Brain pericyte (primary cell): Measurements from ENCODE around the gene DHRS2.

ENCODE experiments used
- DNase-seq: peaks from one replicate; pipeline ENCODE4 v3.0.0-alpha.2; 2012; ENCODE audit warnings: low read depth, low spot score

DHRS2 gene

DNA sequence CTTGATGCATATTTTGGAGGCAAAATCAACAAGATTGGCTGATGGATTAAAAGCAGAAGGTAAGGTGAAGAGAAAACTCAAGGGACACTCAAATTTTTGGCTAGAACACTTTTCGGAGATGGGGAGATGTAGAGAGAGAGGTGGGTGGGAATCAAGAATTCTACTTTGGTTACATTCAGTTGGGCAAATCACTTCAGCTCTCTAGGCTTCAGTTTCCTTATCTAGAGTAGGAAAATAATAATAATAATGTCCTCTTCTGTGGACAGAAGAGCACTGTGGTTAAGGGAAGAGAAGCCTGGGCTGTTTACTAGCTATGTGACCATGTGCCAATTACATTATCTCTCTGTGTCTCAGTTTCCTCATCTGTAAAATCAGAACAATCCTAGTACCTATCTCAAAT lies 23.4 kb upstream of the DHRS2 start:
- no peak for DNase-seq

DNA sequence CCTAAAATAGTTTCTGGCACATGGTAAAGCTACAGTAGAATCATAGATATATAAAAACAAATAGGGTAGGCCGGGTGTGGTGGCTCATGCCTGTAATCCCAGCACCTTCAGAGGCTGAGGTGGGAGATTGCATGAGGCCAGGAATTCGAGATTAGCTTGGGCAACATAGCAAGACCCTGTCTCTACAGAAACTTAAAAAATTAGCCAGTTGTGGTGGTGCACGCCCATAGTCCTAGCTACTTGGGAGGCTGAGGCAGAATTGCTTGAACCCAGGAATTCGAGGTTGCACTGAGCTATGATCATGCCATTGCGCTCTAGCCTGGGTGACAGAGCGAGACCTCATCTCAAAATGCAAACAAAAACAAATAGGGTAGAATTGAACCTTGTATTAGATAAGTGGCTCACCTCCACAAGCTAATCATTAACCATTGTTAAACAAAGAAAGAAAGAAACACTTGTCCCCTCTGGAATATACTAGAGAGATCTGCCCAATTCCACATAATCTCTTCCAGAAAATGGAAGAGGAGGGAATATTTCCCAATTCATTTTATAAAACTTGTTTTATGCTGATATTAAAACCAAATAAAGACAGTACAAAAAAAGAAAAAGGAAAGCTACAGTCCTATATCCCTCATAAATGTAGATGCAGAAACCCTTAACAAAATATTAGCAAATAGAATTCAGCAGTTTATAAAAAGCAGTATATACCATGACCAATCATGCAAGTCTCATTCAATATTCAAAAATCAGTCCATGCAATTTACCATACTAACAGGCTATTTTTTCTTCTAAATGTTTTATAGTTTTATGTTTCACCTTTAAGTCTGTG lies 22.7 kb upstream of the DHRS2 start:
- no peak for DNase-seq

DNA sequence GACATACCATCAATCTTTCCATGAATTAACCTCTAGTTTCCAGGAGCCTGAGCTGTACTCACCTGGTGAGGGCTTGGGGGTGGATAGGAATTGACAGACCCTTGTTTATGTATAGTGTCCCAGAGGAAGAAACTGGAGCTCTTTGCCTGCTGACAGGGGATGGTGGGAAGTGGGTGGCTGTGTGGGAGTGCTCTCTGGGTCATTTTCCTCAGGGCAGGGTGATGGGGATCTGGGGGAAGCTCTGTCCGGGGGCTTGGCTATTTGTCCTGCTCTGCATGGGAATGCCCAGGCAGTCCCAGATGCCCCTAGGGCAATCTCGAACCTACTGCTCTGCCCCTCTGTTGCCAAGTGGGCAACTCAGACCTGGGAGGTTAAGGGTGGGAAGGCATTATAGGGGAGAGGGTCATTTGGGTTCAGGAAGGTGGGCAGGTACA lies 21.8 kb upstream of the DHRS2 start:
- DNase-seq, result no peak

DNA sequence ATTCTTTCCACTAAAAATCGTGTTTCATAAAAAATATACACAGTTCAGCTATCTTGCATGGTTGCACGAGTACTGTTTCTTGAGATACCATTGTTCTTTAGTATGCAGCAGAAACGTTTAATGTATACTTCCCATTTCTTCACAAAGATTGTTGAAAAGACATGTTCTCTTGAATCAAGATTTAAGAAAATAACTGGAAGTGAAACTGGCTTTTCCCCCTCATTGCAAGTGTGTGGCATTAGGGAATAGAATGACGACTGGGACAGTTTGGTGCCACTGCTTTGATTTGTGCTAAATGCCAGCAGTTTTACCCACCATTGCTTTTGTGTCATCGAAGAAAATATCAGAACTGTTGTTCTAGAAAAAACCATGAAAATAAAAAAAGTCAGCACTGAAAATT lies 20.3 kb upstream of the DHRS2 start:
- no peak for DNase-seq

DNA sequence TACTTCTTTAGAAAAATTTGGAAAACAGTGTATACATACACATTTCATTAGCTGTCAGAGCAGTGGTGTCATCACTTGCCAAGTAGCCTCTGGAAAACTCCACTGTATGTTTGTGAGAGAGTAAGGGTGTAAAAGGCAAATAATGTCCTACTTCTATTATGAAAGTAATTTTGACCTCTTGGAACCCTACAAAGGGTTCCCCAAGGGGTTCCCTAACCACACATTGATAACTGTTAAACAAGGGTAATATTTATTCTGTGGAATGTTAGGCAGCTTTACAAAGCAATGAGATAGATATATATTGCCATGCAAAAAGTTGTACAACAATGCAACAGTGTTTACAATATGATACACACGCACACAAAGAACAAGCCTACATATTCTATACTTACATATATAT lies 18.6 kb upstream of the DHRS2 start:
- DNase-seq, result no peak

DNA sequence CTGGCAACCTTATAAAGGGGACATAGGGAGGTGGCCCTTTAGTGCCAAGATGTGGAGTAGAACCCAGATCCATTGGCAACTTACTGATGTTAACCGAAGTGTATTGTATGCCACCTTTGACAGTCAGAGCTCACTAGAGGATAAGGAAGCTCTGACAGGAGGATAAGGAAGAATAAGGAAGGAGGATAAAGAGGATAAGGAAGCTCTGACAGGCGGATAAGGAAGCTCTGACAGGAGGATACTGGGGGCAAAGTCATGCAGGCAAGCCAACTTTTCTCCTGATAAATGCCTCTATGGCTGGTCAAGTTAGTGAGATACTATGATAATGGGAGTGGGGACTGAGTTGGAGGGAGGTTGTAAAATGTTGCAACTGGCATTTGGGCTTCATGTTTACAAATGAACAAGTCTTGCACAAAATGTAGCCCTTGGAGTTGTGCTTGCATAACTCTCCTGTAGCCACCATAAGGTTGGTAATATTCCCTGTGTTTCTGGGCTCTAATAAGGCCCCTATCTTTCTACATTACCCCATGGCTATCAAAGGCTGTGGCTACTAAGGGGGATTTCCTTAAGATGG lies 17.7 kb upstream of the DHRS2 start:
- DNase-seq, result no peak

DNA sequence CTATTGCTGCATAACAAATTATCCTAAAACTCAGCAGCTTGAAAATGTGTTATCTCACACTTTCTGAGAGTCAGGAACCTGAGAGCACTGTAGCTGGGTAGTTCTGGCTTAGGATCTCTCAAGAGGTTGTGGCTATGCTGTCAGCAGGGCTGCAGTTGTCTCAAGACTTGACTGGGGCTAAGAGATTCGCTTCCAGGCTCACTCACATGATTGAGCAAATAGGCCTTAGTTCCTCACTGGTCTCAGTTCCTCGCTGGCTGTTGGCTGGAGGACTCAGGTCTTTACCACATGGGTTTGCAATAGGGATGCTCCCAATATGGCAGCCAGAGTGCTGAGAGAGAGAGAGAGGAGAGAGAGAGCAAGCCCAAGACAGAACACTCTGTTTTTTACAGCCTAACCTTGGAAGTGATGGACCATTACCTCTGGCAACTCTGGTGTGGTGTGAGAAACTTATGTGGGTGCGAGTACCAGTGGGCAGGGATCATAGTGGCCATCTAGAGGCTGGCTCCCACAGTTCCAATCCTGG lies 15.9 kb upstream of the DHRS2 start:
- no peak for DNase-seq

DNA sequence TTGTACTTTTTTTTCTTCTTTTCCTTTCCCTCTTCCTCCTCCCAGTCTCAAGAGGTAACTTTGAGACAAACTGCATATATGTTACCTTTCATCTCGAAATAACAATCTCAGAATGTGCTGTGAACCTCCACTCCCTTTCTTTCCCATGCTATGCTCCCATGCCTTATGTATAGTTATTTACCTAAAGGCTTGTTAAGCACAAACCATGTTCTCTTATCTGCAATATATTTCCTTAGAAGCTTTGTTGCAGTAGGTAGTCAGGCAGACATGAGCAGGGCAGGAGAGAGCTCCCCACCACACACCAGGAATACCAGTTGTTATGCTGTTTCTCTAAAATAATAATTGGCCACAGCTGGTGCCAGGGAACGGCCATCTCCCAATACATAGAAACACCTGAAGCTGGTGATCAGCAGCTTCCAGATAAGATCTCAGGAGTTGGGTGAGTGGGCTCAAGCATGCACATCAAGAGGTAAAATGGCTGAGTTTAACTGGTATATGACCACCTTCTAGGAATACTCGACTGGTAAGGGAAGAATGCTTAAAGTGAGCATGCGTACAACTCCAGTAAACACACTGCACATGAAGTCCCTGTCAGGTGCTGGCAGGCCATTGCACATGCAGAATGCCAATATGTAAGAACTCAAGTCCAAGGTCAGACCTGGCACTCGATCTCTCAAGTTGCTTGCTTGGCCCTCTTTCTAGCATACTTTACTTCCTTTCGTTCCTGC lies 14.8 kb upstream of the DHRS2 start:
- DNase-seq, result no peak

DNA sequence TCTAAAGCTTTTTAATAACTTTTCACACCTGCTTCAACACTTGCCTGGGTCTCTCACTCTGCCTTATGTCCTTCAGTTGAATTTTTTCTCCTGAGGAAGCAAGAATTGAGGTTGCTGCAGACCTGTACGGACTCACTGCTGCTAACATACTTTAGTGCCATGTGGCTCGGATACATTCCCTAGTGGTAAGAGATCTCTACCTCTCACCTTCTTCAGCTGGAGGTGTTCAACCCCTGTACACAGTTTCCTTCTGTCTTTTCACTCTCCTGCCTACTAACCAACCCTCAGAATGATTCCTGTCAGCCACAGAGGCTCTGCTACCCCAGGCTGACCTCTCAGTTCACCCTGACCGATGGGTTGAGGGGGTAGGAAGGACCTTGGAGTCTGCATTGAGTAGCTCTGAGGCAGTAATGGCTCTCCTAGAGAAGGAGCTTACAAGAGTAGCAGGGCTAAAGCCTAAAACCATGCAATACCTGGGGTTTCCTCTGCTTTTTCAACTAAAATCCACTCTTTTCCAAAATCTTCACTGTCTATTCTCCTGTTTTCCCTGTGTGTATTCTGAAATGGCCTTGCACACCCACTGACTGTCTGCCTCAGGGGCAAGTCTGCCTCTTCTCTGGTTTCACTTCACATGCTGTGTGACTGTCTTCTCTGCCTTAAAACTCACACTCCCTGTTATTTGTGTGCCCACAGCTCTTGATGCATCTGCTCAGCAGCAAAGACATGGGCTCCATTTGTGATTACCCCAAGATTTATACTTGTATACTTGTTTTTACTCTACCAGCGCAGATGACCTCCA lies 14.0 kb upstream of the DHRS2 start:
- DNase-seq, result no peak

DNA sequence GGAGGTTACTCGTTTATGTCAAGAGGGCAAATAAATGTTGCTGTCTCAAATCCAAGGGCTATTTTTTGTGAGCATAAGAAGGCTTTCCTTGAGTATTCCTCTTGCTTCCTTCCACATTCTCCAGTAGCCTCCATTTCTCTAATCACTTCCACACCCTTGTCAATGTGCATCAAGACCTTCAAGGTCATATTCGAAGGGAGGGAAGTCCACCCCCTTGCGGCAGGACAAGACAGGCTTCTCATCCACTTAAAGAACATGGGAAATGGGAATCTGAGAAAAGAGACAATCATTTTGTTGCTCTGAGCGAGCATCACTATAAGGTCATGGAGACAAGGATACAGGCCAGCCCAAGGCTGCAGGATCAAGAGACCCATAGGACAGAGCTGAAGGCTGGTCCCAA lies 13.2 kb upstream of the DHRS2 start:
- DNase-seq, result no peak

DNA sequence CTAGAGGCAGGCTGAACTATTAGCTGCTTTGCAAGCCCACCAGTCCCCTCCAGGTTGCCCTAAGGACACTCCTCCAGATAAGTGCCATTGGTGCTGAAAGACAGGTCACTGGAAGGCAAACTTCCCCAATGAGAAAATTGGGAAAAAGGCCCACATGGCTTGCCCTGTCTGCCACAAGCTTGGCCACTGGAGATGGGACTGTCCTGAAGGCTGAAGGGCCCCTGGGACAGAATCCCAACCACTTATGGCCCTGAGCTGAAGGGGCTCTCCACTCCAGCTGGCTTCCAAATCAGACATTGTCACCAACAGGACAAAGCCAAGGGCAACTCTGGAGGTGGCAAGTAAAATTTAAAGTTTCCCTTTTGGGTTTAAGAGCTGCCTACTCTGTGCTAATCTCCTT lies 12.2 kb upstream of the DHRS2 start:
- DNase-seq, result no peak

DNA sequence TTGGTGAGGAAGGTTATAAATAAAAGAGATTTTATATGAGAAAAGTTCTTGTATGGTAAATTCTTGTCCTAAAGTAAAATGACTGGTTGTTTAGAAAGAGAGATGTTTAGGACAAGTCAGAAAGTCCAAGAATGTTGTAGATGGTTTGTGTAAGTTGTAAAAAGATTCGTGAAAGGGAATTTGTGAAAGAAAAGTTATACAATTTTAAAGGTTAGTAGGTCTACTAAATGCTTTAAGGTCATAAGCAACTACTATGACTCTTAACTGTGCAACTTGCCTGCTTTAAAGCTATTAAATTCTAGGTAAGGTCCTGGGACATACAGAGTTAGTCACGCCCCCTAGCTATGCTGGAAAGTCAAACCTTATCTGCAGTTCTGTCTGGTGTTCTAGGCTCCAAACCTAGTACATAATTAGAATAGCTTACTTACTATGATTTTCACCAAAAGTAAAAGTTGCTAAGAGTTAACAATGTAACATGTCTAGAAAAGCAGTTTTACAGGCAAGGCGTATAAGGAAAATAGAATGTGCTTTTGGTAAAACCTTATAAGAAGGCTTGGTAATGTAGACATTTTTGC lies 11.2 kb upstream of the DHRS2 start:
- no peak for DNase-seq

DNA sequence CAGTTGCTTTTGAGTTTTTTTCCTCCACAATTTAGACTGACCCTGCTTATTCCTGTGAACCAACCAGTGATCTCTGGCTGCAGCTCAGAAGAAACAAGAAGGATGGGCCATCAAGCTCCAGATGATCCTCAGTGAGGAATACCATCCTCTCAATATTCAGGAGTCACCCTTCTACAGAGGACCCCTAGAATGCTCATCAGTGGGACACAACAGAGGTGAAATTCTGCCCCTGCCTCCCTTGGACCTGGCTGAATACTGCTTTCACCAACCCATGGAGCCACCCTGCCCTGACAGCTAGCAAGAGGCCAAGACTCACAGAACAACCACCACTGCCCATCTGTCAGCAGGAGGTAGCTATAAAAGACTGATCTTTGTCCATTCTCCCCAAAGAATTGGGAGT lies 9.2 kb upstream of the DHRS2 start:
- no peak for DNase-seq

DNA sequence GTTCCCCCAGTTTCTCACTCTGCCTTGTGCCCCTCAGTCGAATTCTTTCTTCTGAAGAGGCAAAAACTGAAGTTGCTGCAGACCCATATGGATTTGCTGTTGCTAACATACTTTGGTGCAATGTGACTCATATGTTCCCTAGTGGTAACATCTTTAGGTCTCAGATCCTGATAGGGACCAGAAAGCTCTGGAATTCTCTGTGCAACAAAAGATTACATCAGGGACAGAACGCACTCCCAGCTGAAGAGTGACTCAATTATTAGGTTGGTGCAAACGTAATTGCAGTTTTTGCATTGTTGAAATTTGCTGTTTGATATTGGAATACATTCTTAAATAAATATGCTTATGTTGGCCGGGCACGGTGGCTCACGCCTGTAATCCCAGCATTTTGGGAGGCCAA lies 8.2 kb upstream of the DHRS2 start:
- DNase-seq, result no peak

DNA sequence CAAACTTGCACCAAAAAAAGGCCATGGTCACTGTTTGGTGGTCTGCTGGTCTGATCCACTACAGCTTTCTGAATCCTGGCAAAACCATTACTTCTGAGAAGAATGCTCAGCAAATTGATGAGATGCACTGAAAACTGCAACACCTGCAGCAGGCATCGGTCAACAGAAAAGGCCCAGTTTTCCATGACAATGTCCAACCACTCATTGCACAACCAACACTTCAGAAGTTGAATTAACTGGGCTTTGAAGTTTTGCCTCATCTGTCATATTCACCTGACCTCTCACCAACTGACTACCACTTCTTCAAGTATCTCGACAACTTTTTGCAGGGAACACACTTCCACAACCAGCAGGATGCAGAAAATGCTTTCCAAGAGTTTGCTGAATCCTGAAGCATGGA lies 7.0 kb upstream of the DHRS2 start:
- DNase-seq, result no peak

DNA sequence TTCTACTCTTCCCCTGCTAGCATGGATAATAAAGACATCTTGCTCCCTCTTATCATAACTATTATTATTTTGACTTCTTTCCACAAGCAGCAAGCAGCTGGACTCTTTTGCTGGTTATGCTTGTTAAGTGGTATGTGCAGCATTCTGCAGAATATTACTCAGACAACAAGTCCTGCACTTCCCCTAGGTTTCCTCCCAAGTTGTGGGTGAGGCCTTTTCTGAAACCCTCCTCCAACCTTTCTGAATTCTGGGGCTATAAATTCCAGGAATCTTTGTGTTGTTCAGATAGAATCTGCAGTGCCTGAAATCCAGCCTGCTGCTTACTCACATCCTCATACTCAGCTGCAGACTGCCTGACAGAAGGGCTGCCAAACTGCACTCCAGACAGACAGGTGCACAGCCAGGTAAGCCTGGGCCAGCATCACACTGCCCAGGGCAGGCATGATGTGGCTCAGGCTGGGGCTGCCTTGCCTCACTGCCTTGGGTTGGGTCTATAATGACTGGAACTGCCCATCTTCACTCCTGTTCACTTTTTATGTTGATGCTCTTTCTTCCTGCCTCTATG lies 6.2 kb upstream of the DHRS2 start:
- DNase-seq, result no peak

DNA sequence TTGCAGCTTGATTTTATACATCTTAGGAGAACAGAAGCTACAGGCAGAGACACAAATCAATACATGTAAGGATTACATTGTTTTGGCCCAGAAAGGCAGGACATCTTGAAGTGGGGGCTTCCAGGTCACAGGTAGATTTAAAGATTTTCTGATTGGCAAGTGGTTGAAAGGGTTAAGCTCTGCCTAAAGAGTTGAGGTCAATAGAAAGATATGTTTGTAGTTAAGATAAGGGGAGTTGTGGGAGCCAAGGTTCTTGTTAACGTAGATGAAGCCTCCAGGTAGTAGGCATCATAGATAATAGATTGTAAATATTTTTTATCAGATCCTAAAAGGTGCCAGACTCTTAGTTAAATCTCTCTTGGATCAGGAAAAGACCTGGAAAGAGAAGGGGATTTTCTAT lies 5.5 kb upstream of the DHRS2 start:
- DNase-seq, result no peak

DNA sequence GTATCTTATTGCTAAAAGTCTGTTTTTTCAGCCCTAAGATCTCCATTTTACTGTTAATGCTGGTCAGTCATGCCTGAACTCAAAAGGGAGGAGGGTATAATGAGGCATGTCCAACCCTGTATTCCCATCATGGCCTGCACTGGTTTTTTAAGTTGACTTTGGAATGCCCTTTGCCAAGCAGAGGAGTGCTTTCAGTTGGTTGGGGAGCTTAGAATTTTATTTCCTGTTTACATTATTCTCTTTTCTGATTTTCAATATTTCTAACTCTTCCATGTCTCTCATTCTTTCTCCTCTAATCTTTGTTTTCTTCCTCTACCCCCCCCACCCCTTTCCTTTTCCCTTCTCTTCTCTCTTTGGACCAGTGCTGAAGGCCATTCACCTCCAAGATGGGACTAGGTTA lies 4.9 kb upstream of the DHRS2 start:
- no peak for DNase-seq

DNA sequence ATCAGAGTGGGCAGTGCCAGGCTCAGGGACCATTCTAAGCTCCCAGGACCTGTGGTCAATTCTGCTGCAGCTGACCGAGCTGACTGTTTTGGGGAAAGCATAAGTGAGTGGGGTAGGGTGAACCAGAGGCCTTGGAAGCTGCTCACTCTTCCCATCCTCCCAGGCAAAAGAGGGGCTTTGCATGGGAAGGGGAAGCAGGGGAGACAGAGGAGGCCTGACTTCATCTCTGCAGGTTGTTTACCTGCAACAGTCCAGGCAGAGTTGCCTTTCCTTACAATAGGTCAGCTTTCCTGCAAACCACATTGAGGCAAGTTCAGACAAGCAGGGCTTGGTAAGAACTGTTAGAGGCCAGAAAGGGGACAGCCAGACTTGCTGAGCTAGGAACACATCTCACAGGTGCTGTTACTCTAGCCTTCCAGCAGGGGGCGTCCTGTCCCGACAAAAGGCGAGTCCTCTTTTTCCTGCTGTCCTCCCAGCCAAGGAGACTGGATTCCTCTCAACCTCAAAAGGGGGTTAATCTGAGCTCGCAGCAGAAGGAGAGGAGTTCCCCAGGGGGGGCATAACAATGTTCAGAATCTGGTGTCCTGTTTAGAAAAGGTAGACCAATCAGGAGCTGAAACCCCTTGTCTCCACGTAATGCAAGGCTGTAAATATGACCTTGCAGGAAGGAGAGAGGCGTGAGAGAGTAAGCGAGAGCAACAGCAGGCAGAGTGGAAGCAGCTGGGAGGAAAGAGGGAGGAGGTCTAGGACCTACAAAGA lies 4.3 kb upstream of the DHRS2 start:
- peak; percentile 65 for DNase-seq

DNA sequence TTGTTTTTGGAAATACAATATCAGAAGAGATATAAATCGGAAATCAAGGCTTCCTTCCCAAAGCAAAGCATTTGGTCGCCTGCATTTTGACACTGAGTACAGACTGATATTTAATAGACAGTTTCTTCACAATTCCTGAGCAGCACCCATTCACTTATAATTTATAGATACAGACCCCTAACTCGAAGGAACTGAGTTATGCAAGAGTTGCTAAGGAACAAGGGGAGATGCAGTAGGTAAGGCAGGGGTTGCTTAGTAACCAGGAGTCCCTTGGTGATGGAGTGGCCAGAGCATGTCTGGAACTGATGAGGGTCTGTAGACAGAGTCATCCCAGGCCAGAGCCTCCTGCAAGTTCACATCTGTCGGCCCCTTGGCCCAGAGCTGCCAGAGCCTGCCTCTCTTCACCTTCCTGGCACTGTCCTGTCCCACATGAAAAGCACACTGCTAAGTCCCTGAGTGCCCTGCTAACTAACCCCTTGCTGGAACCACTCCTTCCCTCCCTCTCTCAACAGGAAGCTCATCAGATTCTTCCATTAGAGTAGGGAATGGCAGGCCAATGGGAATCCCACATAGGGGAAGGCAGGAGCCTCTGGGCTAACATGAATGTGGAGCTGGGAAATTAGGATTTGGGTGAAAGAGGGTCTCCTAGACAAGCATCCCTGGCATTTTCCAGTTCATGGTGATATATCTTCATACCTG lies 3.6 kb upstream of the DHRS2 start:
- DNase-seq, result no peak
